Measurements from ENCODE around the gene EXOSC5. TPM values are rescaled to one million over a fixed set of nuclear protein-coding genes. Genes with fewer than 3 reads are reported as not detected.

Gene EXOSC5
- total RNA-seq, 4 donors from 2014 or later = 11.4 to 16.0 (median 14.2) TPM

- no peak for ATAC-seq
- WGBS, 2 donors (ENCODE audit: low coverage in 1 of 2) = 83 to 100% methylated on average over 1 of the region's 2 CpGs
- TF ChIP-seq CTCF (IDR thresholded peaks at IDR 0.05) = no peak
- no peak for TF ChIP-seq POLR2A (IDR thresholded peaks at IDR 0.05)
- no peak for TF ChIP-seq EP300 (IDR thresholded peaks at IDR 0.05)
- no peak for TF ChIP-seq POLR2AphosphoS5 (IDR thresholded peaks at IDR 0.05)
- Histone ChIP-seq H3K27me3 (no peaks in the 10 kb centered on the region), H3K27ac (no peak overlapping the region), H3K4me3 (no peak overlapping the region), H3K36me3 (peaks cover 0 to 30% of the 10 kb centered on the region in 2 donors), H3K4me1 (peaks cover 4 to 80% (median 11%) of the 10 kb centered on the region in 3 donors), H3K9me3 (no peaks in the 10 kb centered on the region)
These were observed 2.4 kb upstream of the EXOSC5 start for GRCh38 chr19:41399525-41399924.

GRCh38 chr19:41399091-41399490 is 1.9 kb upstream of the EXOSC5 start:
- Histone ChIP-seq H3K4me1 (peaks cover 4 to 79% (median 11%) of the 10 kb centered on the region in 3 donors), H3K9me3 (no peaks in the 10 kb centered on the region), H3K36me3 (peaks cover 0 to 30% of the 10 kb centered on the region in 2 donors), H3K27me3 (no peaks in the 10 kb centered on the region), H3K4me3 (peak overlapping the region in 1 of 2 donors; percentile 93), H3K27ac (no peak overlapping the region)
- TF ChIP-seq POLR2A (IDR thresholded peaks at IDR 0.05) = no peak
- no peak for TF ChIP-seq EP300 (IDR thresholded peaks at IDR 0.05)
- TF ChIP-seq CTCF (IDR thresholded peaks at IDR 0.05) = no peak
- TF ChIP-seq POLR2AphosphoS5 (IDR thresholded peaks at IDR 0.05) = no peak
- WGBS, 2 donors (ENCODE audit: low coverage in 1 of 2) = 70 to 78% methylated on average over 3 of the region's 3 CpGs
- ATAC-seq = no peak

GRCh38 chr19:41398598-41398997 is 1.4 kb upstream of the EXOSC5 start:
- no peaks in the 10 kb centered on the region for H3K9me3 ChIP-seq
- H3K27me3 ChIP-seq = no peaks in the 10 kb centered on the region
- H3K4me1 ChIP-seq = peaks cover 4 to 75% (median 11%) of the 10 kb centered on the region in 3 donors
- ATAC-seq = no peak
- peaks cover 0 to 28% of the 10 kb centered on the region in 2 donors for H3K36me3 ChIP-seq
- TF ChIP-seq POLR2A (IDR thresholded peaks at IDR 0.05) (no peak), EP300 (IDR thresholded peaks at IDR 0.05) (no peak), CTCF (IDR thresholded peaks at IDR 0.05) (no peak), POLR2AphosphoS5 (IDR thresholded peaks at IDR 0.05) (no peak)
- H3K4me3 ChIP-seq = peak overlapping the region; percentile 93 to 100
- peak overlapping the region in 2 of 4 donors; percentile 86 to 94 for H3K27ac ChIP-seq
- whole genome bisulfite sequencing, 2 donors (ENCODE audit: low coverage in 1 of 2) = 47 to 50% methylated on average over 2 to 3 of the region's 3 CpGs

- Histone ChIP-seq H3K9me3 (no peaks in the 10 kb centered on the region), H3K4me1 (peaks cover 4 to 69% (median 11%) of the 10 kb centered on the region in 3 donors), H3K27me3 (no peaks in the 10 kb centered on the region), H3K4me3 (peak overlapping the region; percentile 93 to 100), H3K27ac (peak overlapping the region; percentile 86 to 97 (median 92)), H3K36me3 (peaks cover 0 to 22% of the 10 kb centered on the region in 2 donors)
- TF ChIP-seq POLR2AphosphoS5 (IDR thresholded peaks at IDR 0.05) (no peak), POLR2A (IDR thresholded peaks at IDR 0.05) (no peak), CTCF (IDR thresholded peaks at IDR 0.05) (no peak), EP300 (IDR thresholded peaks at IDR 0.05) (no peak)
- ATAC-seq = no peak
- 0% methylated on average over 5 of the region's 5 CpGs; no CpG with 5 or more reads in 1 of the 2 donors for WGBS, 2 donors (ENCODE audit: low coverage in 1 of 2)
These were observed 875 bp upstream of the EXOSC5 start for GRCh38 chr19:41398050-41398418.

GRCh38 chr19:41395355-41395754 is 1.8 kb downstream of the EXOSC5 start:
- H3K27me3 ChIP-seq = no peaks in the 10 kb centered on the region
- peaks cover 4 to 43% (median 11%) of the 10 kb centered on the region in 3 donors for H3K4me1 ChIP-seq
- WGBS, 2 donors (ENCODE audit: low coverage in 1 of 2) = 76% methylated on average over 5 to 6 of the region's 6 CpGs
- TF ChIP-seq CTCF (IDR thresholded peaks at IDR 0.05) (no peak), EP300 (IDR thresholded peaks at IDR 0.05) (no peak), POLR2A (IDR thresholded peaks at IDR 0.05) (no peak), POLR2AphosphoS5 (IDR thresholded peaks at IDR 0.05) (no peak)
- H3K27ac ChIP-seq = no peak overlapping the region
- ATAC-seq = no peak
- H3K9me3 ChIP-seq = no peaks in the 10 kb centered on the region
- no peak overlapping the region for H3K4me3 ChIP-seq
- peaks cover 0 to 24% of the 10 kb centered on the region in 2 donors for H3K36me3 ChIP-seq
